RWPE1 (cell line): ENCODE measurements around the gene CXCL3.

ENCODE experiments used
- CTCF ChIA-PET: fragments of 350-600 bp; sonication (Branson Sonifier 250); formaldehyde crosslinking; extraction: SDS; loops from one replicate; lab custom pipeline; 2021; lab: Yijun Ruan, JAX
- POLR2A ChIA-PET: fragments of 400-600 bp; formaldehyde crosslinking; extraction: SDS; loops from one replicate; lab custom pipeline; 2020; ENCODE audit warnings: antibody characterized with exemption; ENCODE audit not compliant: low non-redundant PET; lab: Yijun Ruan, JAX
- DNase-seq: peaks from one replicate; pipeline ENCODE4 v3.0.0; 2012; ENCODE audit warnings: low spot score
- H3K27ac ChIP-seq: fragments of 450-650 bp; 2 replicates; pipeline ENCODE4 v1.5.1; 2017
- TF ChIP-seq, protein P1 (sequence below): fragments of 450-650 bp; conservative IDR thresholded peaks from 2 replicates; pipeline ENCODE4 v1.5.1; 2017; ENCODE audit warnings: low read depth, mild to moderate bottlenecking

The CXCL3 gene

GRCh38 chr4:74045247-74045646, 6.8 kb upstream of the CXCL3 start:
- no peak overlapping the region for H3K27ac ChIP-seq
- TF ChIP-seq, protein P1, sequence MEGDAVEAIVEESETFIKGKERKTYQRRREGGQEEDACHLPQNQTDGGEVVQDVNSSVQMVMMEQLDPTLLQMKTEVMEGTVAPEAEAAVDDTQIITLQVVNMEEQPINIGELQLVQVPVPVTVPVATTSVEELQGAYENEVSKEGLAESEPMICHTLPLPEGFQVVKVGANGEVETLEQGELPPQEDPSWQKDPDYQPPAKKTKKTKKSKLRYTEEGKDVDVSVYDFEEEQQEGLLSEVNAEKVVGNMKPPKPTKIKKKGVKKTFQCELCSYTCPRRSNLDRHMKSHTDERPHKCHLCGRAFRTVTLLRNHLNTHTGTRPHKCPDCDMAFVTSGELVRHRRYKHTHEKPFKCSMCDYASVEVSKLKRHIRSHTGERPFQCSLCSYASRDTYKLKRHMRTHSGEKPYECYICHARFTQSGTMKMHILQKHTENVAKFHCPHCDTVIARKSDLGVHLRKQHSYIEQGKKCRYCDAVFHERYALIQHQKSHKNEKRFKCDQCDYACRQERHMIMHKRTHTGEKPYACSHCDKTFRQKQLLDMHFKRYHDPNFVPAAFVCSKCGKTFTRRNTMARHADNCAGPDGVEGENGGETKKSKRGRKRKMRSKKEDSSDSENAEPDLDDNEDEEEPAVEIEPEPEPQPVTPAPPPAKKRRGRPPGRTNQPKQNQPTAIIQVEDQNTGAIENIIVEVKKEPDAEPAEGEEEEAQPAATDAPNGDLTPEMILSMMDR: no peak
- ChIA-PET CTCF (no interaction called here), POLR2A (no interaction called here)
- no peak for DNase-seq

GRCh38 chr4:74044677-74045076, 6.2 kb upstream of the CXCL3 start:
- CTCF ChIA-PET: interaction anchor here (0.6 kb wide), 1 partner anchor 13 kb away, joined by 3 read pairs; no protein-coding TSS in a partner anchor
- peak; percentile 48 for DNase-seq
- POLR2A ChIA-PET: interaction anchor here (0.7 kb wide), 1 partner anchor 54 kb away, joined by 3 read pairs; the partner anchor contains the start of gene CXCL2
- TF ChIP-seq, protein P1: no peak
- H3K27ac ChIP-seq: no peak overlapping the region

DNA sequence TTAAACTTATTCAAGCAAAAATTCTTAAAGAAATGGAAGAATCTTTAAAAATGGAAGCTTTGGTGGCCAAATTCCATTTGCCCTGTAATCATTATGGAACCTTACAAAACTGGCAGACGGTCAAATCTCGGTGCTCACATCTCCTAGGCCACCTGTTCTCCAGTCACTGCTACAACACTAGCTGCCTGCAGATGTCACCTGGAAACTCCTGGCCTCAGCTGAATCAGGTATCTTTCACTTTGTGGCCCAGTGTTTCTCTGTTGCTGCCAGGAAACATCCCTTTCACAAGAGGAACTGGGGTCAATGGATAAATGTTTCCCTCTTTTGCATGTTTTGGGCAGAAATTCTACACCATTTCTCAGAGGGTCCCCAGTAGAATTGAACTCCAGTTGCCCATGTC, 4.2 kb upstream of the CXCL3 start:
- CTCF ChIA-PET: interaction anchor here (1.3 kb wide), 1 partner anchor 92 kb away, joined by 8 read pairs; no protein-coding TSS in a partner anchor
- TF ChIP-seq, protein P1: no peak
- no peak for DNase-seq
- POLR2A ChIA-PET: no interaction called here
- no peak overlapping the region for H3K27ac ChIP-seq

DNA sequence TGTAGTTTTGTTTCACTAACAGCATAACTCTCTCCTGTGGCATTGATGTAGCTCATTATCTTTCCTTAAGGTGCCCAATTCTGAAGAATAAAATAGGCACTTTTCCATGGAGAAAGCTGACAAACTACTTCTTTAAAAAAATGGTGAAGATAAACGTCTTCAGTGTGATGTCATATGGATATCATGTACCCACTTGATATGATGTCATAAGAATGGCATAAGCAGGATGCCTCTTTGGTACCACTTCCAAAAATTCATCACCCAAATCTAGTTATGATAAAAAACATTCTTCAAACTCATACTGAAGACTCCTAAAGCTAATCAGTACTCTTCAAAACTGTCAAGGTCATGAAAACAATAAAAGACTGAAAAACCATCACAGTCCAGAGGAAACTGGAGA, 2.9 kb upstream of the CXCL3 start:
- POLR2A ChIA-PET: no interaction called here
- TF ChIP-seq, protein P1: no peak
- CTCF ChIA-PET: interaction anchor here (0.6 kb wide), 1 partner anchor 19 kb away, joined by 4 read pairs; no protein-coding TSS in a partner anchor
- H3K27ac ChIP-seq: no peak overlapping the region
- DNase-seq: no peak

DNA sequence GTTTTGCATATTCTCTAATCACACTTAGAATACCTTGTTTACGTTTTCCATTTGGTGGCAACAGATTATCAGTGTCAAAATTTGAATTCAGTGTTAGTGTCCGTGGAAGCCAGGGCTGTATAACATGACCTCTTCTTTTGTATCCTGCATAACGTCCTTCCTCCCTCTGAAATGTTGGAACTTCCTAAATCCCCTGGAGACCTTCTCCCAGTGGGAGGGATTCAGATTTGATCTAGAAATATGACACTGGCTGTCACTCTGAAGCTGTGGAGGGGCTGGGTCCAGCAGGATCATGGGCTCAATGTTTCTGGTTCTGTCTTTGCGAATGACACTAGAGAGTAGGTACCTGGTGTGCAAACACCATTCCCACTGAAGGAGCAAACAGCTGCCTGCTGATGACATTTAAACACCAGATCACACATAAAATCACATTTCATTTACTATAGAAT, 850 bp upstream of the CXCL3 start:
- TF ChIP-seq, protein P1: no peak
- DNase-seq: no peak
- no peak overlapping the region for H3K27ac ChIP-seq
- POLR2A ChIA-PET: interaction anchor here (1.4 kb wide), 1 partner anchor 70 kb away, joined by 3 read pairs; no protein-coding TSS in a partner anchor
- CTCF ChIA-PET: interaction anchor here (1.5 kb wide), 1 partner anchor 59 kb away, joined by 5 read pairs; the partner anchor contains the start of gene CXCL2

DNA sequence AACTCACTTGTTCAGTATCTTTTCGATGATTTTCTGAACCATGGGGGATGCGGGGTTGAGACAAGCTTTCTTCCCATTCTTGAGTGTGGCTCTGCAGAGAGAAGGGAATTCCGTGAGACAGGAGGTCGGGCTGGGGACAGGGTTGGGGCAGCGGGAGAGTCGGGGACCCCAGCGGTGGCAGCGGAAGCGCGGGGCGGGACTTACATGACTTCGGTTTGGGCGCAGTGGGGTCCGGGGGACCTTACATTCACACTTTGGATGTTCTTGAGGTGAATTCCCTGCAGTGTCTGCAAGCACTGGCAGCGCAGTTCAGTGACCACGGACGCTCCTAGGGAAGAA, 434 bp downstream of the CXCL3 start:
- POLR2A ChIA-PET: interaction anchor here (1.4 kb wide), 1 partner anchor 71 kb away, joined by 3 read pairs; no protein-coding TSS in a partner anchor
- DNase-seq: no peak
- TF ChIP-seq, protein P1: no peak
- peak overlapping the region; percentile 78 for H3K27ac ChIP-seq
- CTCF ChIA-PET: interaction anchor here (0.6 to 1.4 kb wide), 9 partner anchors 10 to 696 kb away, joined by 3 to 7 read pairs (median 3); partner anchors contain the start of gene CXCL1
